ENCODE results near the gene HPN.

The HPN gene

GRCh38 chr19:35062942-35063341 is 21.4 kb downstream of the HPN start:
- no peak for DNase-seq (ENCODE audit: low read depth)

GRCh38 chr19:35063940-35064818 is 22.7 kb downstream of the HPN start:
- peak; percentile 49 for DNase-seq (ENCODE audit: low read depth)

- no peak for DNase-seq (ENCODE audit: low read depth)
Measured at GRCh38 chr19:35065574-35065973, 24.1 kb downstream of the HPN start.

- DNase-seq (ENCODE audit: low read depth), result no peak
Measured at GRCh38 chr19:35066121-35066520, 24.6 kb downstream of the HPN start.

- no peak for DNase-seq (ENCODE audit: low read depth)
Measured at GRCh38 chr19:35066691-35067563, 25.4 kb downstream of the HPN start.

GRCh38 chr19:35068941-35069634 is 27.6 kb downstream of the HPN start:
- DNase-seq (ENCODE audit: low read depth), result no peak

- no peak for DNase-seq (ENCODE audit: low read depth)
Measured at GRCh38 chr19:35069696-35070095, 28.2 kb downstream of the HPN start.

- no peak for DNase-seq (ENCODE audit: low read depth)
Measured at GRCh38 chr19:35070471-35070870, 28.9 kb downstream of the HPN start.

GRCh38 chr19:35073516-35073915 is 32.0 kb downstream of the HPN start:
- no peak for DNase-seq (ENCODE audit: low read depth)

GRCh38 chr19:35073941-35074340 is 32.4 kb downstream of the HPN start:
- no peak for DNase-seq (ENCODE audit: low read depth)

GRCh38 chr19:35074426-35075201 is 33.1 kb downstream of the HPN start:
- DNase-seq (ENCODE audit: low read depth), result no peak

- no peak for DNase-seq (ENCODE audit: low read depth)
Measured at GRCh38 chr19:35075202-35076025, 33.9 kb downstream of the HPN start.

- no peak for DNase-seq (ENCODE audit: low read depth)
Measured at GRCh38 chr19:35076026-35076370, 34.5 kb downstream of the HPN start.

GRCh38 chr19:35076657-35077056 is 35.1 kb downstream of the HPN start:
- DNase-seq (ENCODE audit: low read depth), result no peak

- no peak for DNase-seq (ENCODE audit: low read depth)
Measured at GRCh38 chr19:35077411-35078223, 36.1 kb downstream of the HPN start.

- DNase-seq (ENCODE audit: low read depth), result no peak
Measured at GRCh38 chr19:35079826-35080225, 38.3 kb downstream of the HPN start.

GRCh38 chr19:35080613-35081170 is 39.2 kb downstream of the HPN start:
- DNase-seq (ENCODE audit: low read depth), result no peak

- no peak for DNase-seq (ENCODE audit: low read depth)
Measured at GRCh38 chr19:35081201-35081600, 39.7 kb downstream of the HPN start.

- DNase-seq (ENCODE audit: low read depth), result no peak
Measured at GRCh38 chr19:35083691-35084508, 42.4 kb downstream of the HPN start.

Measured in GM04503 (cell line).